HuH-7.5 (cell line): ENCODE data around the gene TRIM71.
"Not testable (repeated sequence)": the region's sequence is repeated elsewhere in the genome, so short reads cannot be mapped to it uniquely, and the experiment has no call there.

Experiments
- DNase-seq: peaks from one replicate; pipeline ENCODE4 v3.0.0; 2011; ENCODE audit warnings: low spot score

The TRIM71 gene

DNA sequence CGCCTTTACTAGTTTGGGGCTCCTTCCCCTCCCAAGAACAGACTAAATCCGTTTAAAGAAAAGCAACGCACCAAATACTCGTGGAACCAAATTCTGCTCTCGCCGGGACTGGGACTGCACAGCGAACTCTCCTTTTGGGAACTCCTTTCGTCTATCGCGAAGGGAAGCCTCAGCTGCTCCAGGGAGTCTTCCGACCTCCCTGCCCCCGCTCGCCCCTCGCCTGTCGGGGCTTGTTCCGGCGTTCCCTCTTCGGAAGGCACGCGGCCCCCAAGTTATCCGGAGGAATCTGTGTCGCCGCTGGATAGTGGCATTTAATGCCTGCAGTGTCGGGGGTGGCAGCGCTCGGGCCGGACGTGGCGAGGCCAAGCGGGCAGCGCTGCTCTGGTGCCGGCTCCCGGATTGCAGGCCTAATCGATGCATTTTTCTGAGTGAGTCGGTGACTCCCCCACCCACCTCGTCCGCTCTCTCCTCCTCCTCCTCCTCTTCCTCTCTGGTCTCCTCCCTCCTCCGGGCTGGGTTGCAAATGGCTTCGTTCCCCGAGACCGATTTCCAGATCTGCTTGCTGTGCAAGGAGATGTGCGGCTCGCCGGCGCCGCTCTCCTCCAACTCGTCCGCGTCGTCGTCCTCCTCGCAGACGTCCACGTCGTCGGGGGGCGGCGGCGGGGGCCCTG is at the start of gene TRIM71:
TRIM71 (plus strand) TSS at position 440 of the 671 bp plus-strand sequence; CDS start at position 524, 84 bp downstream.
- peak; percentile 92 for DNase-seq

DNA sequence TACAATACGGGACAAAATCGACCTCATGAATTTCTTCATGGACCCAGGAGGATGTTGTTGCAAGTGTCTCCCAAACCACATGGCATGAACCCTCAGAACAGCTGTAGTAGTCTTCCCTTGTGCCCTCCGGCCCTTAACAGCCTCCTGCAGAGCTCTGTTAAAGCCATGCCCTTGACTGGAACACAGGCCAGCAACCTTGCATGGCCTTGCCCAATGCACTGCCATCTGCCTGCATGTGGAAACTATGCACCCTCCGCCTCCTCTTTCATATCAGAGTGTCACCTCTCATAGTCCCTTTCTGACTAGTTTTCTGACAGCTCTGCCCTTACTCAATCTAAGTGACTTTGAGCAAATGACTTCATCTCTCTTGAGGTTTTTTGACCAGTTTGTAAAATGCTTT is 39.4 kb upstream of the TRIM71 start:
- DNase-seq, result no peak

DNA sequence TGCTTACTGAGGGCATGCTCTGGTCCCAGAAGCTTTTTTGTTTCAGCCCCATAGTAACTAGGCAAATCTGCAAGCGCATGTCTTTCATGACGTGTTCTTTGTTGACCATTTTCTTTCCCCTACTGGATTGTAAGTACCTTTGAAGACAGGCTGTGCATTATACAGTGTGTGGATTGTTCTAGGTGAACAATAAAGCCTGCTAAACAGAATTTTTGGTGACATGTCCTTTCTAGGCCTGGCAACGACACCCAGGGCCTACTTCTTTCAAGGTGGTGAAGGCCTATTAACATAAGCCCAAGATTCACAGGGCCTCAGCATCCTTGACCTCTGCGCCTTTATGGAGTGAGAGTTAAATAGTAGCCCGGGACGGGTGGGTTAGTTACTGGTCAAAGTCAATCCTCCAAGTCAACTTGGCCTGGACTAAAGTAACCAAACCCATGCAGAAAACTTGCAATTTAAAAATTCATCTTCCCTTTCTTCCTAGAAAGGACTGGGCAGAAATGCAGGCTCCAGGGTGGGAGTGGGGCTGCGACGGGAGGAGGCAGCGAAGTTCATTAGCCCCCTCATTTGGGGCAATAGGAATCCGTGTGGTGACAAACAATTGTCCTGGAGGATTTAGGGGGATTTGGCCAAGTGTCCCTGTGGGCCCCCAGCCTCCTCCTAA is 37.6 kb upstream of the TRIM71 start:
- DNase-seq, result no peak

DNA sequence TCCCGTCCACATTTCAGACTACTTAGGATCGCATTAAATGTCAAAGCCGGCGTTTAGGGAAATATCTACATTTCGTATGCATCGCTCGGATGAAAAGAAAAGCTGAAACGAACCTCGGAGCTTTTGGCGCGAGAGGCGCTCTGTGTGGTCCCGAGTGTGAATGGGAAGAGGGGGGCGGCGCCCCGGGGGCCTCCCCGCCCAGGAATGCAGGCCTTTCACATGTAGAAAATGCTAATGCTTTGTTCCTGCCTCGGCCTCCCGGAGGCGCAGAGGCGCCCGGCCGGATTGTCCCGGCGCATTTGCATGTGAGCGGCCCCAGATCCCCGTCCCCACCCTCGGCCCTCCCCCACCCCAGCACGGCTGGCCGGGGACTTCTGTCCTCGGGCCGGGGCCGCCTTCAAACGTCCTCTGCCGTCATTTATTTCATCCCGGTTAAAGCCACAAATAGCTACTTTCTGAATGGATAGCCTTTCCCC is 37.0 kb upstream of the TRIM71 start:
- peak; percentile 65 for DNase-seq

DNA sequence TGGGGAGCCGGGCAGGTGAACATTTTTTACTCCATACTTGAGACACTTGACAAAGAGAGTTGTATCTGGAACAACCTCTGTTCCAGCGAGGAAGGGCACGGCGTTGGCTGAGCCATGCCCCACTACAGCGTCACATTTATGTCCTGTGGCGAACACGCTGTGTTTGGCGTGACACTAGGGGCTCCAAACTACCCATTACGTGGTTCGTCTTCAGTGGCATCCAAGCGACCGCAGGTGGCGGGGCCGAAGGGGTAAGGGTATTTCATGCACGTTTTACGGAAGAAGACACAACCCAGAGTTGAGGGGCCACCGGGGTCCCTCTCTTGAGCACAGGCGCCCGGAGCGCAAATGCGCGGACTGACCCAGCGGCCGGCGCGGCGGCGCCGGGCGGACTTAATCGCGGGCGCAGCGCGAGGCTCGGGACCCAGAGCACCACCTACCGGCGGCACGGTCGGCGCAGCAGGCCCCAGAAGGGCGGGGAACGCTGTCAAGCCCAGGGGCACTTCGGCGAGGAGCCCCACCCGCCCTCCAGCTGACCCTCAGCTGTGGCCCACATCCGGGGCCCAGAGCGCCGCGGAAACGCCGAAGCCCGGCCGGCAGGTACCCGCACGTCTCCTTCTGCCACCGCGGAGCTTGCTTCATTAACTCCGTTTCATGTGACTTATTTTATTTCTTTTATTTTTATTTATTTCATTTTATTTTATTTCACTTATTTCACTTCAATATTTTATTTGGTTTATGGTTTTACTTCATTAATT is 36.4 kb upstream of the TRIM71 start:
- peak; percentile 83 for DNase-seq

DNA sequence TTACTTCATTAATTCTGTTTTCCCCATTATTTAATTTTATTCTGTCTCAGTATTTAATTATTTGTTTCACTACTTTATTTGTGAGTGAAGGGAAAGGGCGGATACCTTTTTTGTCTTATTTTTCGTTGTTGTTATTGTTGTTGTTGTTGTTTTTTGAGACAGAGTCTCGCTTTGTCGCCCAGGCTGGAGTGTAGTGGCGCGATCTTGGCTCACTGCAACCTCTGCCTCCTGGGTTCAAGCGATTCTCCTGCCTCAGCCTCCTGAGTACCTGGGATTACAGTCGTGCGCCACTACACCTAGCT is 35.9 kb upstream of the TRIM71 start:
- not testable (repeated sequence) for DNase-seq

DNA sequence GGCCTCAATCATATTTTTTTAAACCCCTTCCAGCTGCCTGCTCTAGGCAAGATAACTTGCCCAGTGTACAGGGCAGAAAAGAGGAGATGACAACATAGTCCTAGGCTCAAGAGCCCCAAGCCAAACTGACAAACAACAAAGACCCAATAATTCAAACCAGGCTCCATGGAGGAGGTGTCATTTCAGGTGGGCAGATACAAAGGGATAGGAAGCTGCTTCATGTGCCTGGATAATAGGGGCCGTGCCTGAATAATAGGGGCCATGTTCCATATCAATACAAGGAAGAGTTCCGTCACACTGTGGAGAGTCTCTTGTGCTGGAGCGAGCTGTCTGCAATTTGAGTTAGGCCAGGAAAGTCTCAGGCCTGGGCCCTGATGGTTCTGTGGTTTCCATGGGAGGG is 35.4 kb upstream of the TRIM71 start:
- no peak for DNase-seq

DNA sequence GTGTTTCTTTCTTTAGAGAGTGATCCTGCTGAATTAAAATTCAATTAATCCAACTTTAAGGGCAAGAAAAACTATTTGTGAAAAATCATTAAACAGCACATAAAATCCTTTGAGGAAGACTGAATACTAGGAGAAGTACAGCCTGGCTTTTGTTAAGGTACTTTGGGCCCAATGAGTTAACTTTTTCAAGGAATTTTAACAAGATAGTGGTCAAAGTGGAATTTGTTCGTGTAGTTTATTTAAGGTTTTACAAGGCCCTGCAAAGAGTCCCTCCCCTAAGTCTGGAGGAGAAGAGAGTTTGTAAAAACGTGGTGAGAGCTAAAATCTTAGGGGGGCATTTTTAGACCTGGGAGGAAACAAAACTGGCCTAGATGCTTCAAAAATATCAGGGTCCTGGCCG is 26.0 kb upstream of the TRIM71 start:
- DNase-seq, result no peak

DNA sequence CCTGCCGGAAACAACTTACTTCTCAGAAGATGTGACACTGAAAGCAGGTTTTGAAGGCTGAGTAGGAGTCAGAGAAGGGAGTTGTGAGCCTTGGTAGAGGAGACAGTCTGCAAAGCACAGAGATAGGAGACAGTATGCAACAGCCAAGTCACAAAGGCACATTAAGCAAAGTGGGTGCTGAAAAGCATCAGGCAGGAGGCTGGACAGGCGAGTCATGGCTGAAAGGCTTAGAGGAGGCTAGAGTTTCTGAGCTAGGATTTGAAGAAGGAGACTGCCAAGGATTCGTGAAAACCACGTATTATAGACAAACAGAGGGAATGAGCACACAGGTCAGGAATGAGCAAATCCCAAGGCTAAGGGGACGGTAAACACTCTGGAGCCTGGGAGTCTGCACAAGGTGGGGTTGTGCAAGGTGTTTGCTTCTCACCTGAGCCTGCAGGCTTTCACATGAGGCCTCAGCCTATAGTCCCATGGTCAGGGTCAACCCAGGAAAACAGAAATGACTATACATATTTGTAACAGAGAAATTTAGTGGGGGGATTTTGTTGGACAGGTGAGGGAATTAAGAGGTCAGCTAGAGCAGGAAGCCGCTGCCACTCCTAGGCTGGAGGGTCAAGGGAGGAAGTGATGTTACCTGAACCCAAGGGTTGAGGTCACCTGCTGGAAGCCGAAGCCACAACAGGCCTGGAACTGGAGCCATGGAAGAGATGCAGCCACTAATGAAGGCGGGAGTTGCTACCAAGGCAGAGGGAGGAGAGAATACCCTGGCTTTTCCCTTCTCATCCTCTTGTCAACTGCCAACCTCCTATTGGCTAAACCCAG is 23.1 kb upstream of the TRIM71 start:
- peak; percentile 69 for DNase-seq

DNA sequence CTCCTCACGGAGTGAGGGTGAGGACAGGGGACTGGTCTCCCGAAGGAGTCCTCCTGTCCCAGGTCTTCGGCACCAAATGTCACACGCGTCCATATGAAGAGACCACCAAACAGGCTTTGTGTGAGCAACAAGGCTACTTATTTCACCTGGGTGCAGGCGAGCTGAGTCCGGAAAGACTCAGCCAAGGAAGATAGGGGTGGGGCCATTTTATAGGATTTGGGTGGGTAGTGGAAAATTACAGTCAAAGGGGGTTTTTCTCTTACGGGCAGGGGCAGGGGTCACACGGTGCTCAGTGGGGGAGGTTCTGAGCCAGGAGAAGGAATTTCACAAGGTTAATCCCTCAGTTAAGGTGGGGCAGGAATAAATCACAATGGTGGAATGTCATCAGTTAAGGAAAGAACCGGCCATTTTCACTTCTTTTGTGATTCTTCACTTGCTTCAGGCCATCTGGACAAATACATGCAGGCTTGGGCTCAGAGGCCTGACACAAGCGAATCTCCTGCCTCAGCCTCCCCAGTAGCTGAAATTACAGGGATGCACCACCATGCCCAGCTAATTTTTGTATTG is 21.3 kb upstream of the TRIM71 start:
- not testable (repeated sequence) for DNase-seq

DNA sequence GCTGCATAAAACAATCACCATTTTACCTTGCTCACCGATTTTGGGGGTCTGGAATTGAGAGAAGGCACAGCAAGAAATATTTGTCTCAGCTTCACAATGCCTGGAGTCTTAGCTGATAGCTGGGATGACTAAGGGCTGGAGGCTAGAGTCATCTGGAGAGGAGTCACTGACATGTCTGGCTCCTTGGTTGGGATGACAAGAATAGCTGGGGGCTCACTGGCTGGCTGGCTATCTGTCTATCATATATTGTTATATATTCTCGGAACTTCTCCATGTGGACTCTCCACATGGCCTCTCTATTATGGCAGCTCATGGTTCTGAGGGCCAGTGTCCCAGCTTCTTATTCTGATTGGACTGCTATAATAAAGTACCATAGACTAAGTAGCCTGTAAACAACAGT is 20.0 kb upstream of the TRIM71 start:
- no peak for DNase-seq

DNA sequence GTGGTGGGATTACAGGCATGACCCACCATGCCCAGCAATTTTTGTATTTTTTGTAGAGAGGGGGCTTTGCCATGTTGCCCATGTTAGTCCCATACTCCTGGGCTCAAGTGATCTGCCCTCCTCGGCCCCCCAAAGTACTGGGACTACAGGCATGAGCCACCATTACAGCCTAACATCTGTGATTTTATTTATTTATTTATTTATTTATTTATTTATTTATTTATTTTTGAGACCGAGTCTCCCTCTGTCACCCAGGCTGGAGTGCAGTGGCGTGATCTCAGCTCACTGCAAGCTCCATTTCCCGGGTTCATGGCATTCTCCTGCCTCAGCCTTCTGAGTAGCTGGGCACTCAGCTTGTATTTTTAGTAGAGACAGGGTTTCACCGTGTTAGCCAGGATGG is 16.4 kb upstream of the TRIM71 start:
- not testable (repeated sequence) for DNase-seq

DNA sequence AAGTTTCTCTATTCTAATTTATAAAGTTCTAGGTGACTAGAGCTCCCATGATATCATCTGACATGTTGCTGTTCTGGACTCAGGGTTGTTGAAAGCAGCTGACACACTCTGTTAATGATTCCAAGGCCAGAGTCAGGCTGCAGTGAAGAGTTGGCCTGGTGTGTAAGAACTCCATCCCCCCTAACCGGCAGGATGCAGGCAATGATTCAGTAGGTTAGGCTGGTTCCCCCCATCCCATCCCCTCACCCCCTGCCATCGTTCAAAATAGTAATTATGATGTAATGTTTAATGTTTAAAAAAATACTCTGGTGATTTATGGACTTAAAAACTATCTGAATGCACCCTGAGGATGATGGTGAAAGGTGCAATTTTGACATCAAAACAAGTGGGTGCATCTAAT is 4.6 kb upstream of the TRIM71 start:
- DNase-seq, result peak; percentile 91

DNA sequence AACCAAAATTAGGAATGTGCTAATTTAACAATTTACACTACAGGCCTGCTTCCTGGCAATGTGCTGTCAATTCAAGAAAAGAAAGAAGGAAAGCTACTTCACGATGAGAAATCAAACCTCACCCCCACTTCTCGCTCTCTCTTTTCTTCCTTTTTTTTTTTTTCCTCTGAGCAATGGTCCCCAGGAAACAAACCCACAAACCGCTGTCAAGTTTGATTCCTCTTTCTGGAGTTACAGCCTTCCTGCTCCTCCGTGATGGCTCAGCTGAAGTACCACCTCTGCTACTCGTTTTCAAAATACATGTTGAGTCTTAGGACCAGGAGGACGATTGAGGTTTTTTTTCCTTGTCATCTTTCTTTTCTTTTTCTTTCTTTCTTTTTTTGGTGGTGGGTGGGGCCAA is 3.4 kb upstream of the TRIM71 start:
- no peak for DNase-seq

DNA sequence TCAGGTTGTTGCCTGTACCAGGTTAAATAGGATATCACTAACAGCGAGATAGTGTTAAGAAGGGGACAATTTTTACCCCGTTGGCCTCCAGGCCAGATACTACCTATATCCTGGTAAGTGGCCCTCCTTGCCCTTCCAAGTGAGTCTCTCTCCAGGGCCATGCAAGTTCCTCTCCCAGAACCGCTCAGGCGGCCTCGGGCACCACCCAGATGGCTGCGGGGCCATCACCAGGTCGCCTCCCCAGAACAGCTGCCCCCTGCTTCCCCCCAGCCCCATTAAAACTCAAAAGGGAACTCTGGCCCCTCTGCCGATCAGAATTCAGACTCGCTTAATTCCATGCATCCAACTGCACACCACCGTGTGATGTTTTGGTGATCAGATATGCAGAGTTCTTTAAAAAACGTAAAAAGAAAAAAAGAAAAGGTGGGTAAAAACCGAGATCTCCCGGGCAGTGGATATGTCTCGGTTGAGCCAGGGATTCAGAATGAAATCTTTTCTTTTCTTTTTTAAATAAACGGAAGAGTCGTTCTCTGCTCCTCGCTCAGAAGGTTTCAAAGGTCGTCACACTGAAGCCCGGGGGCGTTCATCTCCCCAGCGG is 1.9 kb upstream of the TRIM71 start:
- DNase-seq, result peak; percentile 68

DNA sequence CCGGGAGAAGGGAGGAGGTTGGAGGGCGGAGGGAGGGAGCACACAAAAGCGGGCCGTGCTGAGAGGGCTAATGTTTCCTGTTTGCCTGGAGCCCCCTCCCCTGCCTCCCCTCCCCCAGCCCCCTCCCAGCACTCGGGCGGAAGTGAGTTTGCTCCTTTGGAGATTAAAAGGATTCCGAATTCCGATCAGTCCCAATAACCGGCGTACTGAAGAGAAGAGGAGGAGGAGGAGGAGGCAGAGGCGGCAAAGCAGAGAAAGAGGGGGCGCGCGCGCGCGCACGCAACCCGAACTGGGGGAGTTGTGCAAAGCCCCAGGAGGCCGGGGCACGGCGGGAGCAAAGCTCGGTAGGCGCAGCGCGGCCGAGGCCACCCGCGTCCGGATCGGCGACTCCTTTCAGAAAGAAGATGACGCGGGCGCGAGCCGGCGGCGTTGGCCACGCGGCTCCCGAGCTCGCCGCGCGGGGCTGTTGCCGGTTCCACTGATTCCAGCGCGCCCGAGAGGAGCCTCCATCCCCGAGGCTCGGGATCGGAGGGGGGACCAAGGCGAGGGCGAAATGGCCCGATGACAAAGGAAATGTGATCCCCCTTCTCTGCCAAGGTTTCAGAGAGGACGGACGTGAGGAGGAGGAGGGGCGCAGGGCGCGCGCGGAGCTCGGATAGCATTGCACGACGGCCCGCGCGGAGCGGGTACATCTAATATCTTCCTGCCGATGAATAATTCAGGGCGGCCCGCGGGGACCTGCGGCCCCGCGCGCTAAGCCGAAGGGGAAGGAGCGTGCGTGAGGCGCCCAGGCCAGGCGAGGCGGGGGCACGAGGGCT is 1.1 kb upstream of the TRIM71 start:
- DNase-seq, result peak; percentile 98

DNA sequence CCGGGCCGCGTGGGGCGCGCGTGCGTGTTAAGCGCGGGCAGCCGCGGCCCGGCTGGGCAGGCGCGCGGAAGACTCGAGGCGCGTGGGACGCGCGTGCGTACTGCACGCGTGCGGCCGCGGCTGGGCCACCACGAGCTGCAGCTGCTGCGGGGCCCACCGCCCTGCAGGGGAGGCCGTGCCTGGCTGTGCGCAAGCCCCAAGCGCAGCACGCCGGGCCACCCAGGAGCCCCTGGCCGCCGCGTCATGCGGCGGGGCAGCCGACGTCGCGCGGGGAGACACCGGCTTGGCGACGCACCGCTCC is 590 bp upstream of the TRIM71 start:
- peak; percentile 88 for DNase-seq

DNA sequence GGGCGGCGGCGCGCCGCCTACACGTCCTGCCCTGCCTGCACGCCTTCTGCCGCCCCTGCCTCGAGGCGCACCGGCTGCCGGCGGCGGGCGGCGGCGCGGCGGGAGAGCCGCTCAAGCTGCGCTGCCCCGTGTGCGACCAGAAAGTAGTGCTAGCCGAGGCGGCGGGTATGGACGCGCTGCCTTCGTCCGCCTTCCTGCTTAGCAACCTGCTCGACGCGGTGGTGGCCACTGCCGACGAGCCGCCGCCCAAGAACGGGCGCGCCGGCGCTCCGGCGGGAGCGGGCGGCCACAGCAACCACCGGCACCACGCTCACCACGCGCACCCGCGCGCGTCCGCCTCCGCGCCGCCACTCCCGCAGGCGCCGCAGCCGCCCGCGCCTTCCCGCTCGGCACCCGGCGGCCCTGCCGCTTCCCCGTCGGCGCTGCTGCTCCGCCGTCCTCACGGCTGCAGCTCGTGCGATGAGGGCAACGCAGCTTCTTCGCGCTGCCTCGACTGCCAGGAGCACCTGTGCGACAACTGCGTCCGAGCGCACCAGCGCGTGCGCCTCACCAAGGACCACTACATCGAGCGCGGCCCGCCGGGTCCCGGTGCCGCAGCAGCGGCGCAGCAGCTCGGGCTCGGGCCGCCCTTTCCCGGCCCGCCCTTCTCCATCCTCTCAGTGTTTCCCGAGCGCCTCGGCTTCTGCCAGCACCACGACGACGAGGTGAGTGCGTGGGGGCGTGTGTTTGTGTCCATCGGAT is 602 bp downstream of the TRIM71 start:
- no peak for DNase-seq

DNA sequence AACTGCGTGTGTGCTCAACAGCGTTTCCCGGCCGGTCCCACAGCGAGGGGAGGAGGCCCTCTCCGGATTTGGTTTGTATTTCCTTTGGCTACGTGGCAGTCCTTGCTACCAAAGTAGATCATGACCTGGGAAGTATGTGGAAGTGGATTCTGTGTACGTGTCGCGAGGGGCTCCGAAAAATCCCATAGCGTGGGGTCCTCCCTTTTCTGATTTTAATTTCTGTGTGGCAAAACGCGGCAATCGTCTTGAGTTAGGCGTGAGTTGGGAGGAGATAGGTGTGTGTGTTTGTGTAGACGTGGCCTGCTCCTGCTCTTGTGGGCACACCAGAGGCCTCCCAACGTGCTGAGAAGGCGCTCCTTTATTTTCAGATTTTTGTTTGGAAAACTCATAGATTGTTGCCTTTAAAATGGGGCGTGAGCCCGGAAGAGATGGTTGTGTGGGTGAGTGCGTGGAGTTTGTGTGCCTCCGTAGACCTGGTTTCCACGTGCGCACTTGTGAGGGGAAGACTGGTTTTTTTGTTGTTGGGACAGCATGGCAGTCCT is 1.2 kb downstream of the TRIM71 start:
- peak; percentile 75 for DNase-seq
